ENCODE results near the gene OLFML2A. TPM values are rescaled to one million over a fixed set of nuclear protein-coding genes. Genes with fewer than 3 reads are reported as not detected.
"Not testable (repeated sequence)": the region's sequence is repeated elsewhere in the genome, so short reads cannot be mapped to it uniquely, and the experiment has no call there.

The OLFML2A gene
- 1 to 10 TPM; 5.4 to 6.7 TPM for total RNA-seq

DNA sequence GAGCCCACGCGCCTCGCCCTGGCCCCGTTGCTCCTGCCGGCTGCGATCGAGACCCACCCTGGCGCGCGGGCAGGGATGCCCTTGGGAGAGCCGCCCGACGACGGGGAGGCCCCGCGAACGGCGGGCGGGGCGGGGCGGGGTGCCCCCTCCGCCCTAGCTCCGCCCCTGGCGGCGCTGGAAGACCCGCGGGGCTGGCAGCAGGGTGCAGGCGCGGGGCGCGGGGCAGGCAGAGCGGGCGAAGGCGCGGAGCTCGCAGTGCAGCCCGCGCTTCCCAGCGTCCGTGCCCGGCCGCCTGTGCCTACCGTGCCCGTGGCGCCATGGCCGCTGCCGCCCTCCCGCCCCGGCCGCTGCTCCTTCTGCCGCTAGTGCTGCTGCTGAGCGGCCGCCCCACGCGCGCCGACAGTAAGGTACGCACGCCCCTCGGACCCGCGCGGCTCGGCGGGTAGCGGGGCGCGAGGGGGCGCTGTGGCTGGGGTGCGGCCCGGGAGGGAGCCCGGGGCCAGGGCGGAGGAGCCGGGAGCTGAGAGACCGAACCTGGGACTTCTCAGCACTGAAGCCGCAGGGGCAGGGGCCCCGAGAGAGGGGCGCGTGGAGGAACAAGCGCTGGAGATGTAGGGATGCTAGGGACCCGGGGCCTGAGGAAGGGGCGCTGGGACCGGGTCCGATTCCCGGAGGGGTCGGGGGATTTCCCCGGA, at the start of gene OLFML2A:
Gene OLFML2A, plus strand, starts transcription at position 180 of the 695 bp plus-strand sequence. Its CDS starts 138 bp downstream, at position 318.
- H3K4me1 ChIP-seq (ENCODE audit: control insufficient read depth in 1 of 2, low read depth in 2 of 2), result peaks cover 4 to 17% of the 10 kb centered on the region in 2 donors
- DNase-seq (ENCODE audit: low spot score), result no peak

GRCh38 chr9:124730772-124731171, 46.2 kb upstream of the OLFML2A start:
- Histone ChIP-seq H3K27me3 (replicated peaks; ENCODE audit: insufficient read depth) (no peaks in the 10 kb centered on the region), H3K4me3 (no peak overlapping the region), H3K36me3 (no peaks in the 10 kb centered on the region), H3K9me3 (no peaks in the 10 kb centered on the region), H3K27ac (no peak overlapping the region), H3K4me1 (ENCODE audit: control insufficient read depth in 1 of 2, low read depth in 2 of 2) (no peaks in the 10 kb centered on the region)
- TF ChIP-seq CTCF (IDR thresholded peaks at IDR 0.05), result no peak
- DNase-seq (ENCODE audit: low spot score) (no peak), ATAC-seq (ENCODE audit: insufficient number of reproducible peaks, low FRiP score, low read depth) (no peak)

More for the DNA sequence above, at the start of gene OLFML2A:
- H3K27me3 ChIP-seq (replicated peaks; ENCODE audit: insufficient read depth), result peaks cover 12% of the 10 kb centered on the region
- peak within 1 kb of the TSS; percentile 69 for H3K4me3 ChIP-seq
- TF ChIP-seq CTCF (IDR thresholded peaks at IDR 0.05), result no peak
- no peaks in the 10 kb centered on the region for H3K36me3 ChIP-seq
- H3K9me3 ChIP-seq, result no peaks in the 10 kb centered on the region
- H3K27ac ChIP-seq, result no peak within 1 kb of the TSS
- ATAC-seq (ENCODE audit: insufficient number of reproducible peaks, low FRiP score, low read depth), result no peak

DNA sequence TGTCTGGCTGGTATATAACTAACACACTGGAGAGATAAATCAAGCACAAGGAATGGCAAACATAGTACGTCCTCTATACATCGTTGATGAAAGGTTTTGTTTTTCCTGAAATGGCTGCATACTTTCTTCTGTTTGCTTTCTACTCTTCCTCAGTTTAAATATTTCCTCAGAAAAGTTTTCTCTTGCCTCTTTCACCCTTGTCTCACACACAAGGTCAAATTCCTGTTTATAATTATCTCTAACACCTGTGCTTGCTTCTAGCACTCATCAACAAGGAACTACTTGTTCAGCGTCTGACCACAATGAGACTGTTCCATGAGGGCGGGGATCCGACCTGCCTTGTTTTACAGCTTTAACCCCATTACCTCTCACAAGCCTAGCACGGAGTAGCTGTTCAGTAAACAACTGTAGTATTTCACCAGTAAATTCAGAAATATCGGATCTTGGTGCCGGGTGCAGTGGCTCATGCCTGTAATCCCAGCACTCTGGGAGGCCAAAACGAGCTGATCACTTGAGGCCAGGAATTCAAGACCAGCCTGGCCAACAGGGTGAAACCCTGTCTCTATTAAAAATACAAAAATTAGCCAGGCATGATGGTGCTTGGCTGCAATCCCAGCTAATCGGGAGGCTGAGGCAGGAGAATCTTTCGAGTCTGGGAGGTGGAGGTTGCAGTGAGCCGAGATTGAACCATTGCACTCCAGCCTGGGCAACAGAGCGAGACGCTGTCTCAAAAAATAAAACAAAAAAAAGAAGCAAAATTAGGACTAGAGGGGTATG, 42.8 kb upstream of the OLFML2A start:
- ATAC-seq (ENCODE audit: insufficient number of reproducible peaks, low FRiP score, low read depth) (no peak), DNase-seq (ENCODE audit: low spot score) (no peak)
- Histone ChIP-seq H3K4me1 (ENCODE audit: control insufficient read depth in 1 of 2, low read depth in 2 of 2) (no peaks in the 10 kb centered on the region), H3K36me3 (no peaks in the 10 kb centered on the region), H3K27me3 (replicated peaks; ENCODE audit: insufficient read depth) (no peaks in the 10 kb centered on the region), H3K27ac (no peak overlapping the region), H3K4me3 (no peak overlapping the region), H3K9me3 (no peaks in the 10 kb centered on the region)
- no peak for TF ChIP-seq CTCF (IDR thresholded peaks at IDR 0.05)

DNA sequence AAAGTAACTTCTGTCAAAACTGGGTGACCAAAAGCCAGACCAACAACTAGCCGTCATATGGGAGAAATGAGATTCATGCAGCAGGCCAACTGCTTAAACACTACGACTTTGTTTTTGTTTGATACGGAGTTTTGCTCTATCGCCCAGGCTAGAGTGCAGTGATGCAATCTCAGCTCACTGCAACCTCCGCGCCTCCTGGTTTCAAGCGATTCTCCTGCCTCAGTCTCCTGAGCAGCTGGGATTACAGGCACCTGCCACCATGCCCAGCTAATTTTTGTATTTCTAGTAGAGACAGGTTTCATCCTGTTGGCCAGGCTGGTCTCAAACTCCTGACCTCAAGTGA, 42.2 kb upstream of the OLFML2A start:
- ATAC-seq (ENCODE audit: insufficient number of reproducible peaks, low FRiP score, low read depth), result not testable (repeated sequence)

DNA sequence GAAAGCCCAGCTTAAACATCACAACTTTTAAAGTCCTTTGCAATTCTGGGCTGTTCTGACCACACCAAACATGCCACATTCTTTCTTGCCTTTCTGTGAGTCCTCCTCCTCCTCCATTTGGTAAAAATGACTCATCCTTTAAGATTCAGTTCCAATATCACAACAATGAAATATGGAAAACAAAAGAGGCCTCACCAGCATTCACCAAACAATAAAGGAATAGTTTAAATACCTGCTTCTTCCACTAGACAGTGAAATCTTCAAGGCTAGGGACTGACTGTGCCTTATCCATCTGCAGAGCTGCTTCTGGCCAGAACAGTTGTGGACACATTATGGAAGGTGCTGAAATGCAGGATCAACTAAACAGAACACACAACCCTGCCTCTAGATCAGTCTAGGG, 41.8 kb upstream of the OLFML2A start:
- Histone ChIP-seq H3K4me1 (ENCODE audit: control insufficient read depth in 1 of 2, low read depth in 2 of 2) (no peaks in the 10 kb centered on the region), H3K27ac (no peak overlapping the region)
- no peak for ATAC-seq (ENCODE audit: insufficient number of reproducible peaks, low FRiP score, low read depth)

More for the DNA sequence above, 42.2 kb upstream of the OLFML2A start:
- H3K27me3 ChIP-seq (replicated peaks; ENCODE audit: insufficient read depth); H3K36me3 ChIP-seq; H3K27ac ChIP-seq; H3K4me1 ChIP-seq (ENCODE audit: control insufficient read depth in 1 of 2, low read depth in 2 of 2); H3K9me3 ChIP-seq; H3K4me3 ChIP-seq; DNase-seq (ENCODE audit: low spot score): not testable (repeated sequence)

DNA sequence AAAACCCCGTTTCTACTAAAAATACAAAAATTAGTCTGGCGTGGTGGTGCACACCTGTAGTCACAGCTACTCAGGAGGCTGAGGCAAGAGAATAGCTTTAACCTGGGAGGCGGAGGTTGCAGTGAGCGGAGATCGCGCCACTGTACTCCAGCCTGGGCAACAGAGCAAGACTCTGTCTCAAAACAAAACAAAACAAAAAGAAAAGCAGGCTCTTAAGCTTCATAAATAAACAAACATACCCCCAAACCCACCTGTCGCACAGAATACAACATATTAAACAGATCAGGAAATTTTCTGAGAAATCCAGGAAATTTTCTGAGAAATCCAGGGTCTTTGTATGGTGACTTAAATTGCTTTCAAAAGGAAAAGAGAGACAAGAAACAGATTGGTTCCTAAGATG, 38.9 kb upstream of the OLFML2A start:
- not testable (repeated sequence) for H3K9me3 ChIP-seq; H3K36me3 ChIP-seq; H3K27ac ChIP-seq; H3K4me1 ChIP-seq (ENCODE audit: control insufficient read depth in 1 of 2, low read depth in 2 of 2); ATAC-seq (ENCODE audit: insufficient number of reproducible peaks, low FRiP score, low read depth); DNase-seq (ENCODE audit: low spot score); H3K27me3 ChIP-seq (replicated peaks; ENCODE audit: insufficient read depth); H3K4me3 ChIP-seq

More for the DNA sequence above, 41.8 kb upstream of the OLFML2A start:
- Histone ChIP-seq H3K4me3 (no peak overlapping the region), H3K9me3 (no peaks in the 10 kb centered on the region), H3K36me3 (no peaks in the 10 kb centered on the region), H3K27me3 (replicated peaks; ENCODE audit: insufficient read depth) (no peaks in the 10 kb centered on the region)
- TF ChIP-seq CTCF (IDR thresholded peaks at IDR 0.05), result no peak
- no peak for DNase-seq (ENCODE audit: low spot score)

Data from thoracic aorta (tissue), 2 donors.